ENCODE data around the gene TNFSF15.
"Not testable (repeated sequence)": the region's sequence is repeated elsewhere in the genome, so short reads cannot be mapped to it uniquely, and the experiment has no call there.

The TNFSF15 gene

DNA sequence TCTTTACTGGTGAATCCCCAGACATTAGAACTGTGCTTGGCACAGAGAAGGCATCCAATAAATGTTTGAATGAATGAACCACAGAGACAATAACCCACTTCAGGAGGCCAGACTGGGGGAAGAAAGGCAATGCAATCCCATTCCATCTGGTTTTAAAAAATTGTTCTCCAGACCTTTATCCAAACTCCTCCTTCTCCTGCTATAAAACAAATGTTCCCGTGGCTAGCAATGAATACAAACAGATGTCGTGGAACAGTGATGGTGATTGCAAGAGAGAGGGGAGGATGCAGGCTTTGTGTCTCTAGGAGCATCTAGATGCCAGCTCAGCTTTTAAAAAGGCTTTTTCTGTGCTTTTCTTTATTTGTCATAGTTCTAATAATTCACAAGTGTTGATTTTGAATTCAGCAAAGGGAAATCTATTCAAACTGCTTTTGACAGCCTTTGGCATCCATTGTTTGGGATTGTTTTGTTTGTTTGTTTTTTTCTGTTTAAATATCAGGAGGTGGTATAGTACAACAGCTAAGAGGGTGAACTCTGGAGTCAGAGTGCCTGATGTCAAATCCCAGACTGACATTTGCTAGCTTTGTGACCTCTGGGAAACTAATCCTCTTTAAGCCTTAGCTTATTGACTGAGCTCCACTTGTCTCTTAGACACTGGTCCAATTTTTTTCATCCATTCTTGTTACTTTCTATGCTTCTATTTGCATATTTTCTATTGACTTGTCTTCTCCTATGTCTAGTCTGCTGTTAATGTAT lies 59.1 kb downstream of the TNFSF15 start:
- DNase-seq (ENCODE audit: low read depth): peak; percentile 78

DNA sequence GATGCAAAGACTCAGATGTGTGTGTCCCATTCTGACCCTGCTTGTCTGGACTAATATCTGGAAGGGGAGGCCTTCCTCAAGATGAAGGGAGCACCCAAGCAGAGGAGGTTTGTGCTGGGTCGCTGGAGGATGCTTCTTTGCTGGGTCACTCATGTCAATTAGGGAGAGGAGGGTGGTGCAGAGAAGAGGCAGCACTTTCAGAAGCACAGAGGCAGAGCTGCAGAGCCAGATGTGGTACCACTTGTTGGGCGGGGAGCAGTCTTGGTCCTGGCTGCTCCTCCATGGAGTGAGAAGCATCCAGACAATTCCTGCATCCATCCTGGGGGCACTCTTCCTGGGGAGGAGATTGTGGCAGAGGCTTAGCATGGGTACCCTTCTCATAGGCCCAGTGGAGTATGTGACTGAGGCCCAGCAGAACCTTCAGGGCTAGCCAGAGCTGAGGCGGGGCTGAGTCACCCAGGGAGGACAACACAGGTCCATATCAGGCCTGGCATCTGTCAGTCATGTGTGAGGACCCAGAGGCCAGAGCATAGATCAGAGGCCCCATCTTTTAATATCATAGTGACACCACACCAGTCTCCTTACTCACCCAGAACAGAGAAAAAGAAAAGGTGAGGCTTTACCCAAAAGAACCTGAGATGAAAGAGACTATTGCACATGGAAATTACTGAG lies 59.8 kb downstream of the TNFSF15 start:
- no peak for DNase-seq (ENCODE audit: low read depth)

DNA sequence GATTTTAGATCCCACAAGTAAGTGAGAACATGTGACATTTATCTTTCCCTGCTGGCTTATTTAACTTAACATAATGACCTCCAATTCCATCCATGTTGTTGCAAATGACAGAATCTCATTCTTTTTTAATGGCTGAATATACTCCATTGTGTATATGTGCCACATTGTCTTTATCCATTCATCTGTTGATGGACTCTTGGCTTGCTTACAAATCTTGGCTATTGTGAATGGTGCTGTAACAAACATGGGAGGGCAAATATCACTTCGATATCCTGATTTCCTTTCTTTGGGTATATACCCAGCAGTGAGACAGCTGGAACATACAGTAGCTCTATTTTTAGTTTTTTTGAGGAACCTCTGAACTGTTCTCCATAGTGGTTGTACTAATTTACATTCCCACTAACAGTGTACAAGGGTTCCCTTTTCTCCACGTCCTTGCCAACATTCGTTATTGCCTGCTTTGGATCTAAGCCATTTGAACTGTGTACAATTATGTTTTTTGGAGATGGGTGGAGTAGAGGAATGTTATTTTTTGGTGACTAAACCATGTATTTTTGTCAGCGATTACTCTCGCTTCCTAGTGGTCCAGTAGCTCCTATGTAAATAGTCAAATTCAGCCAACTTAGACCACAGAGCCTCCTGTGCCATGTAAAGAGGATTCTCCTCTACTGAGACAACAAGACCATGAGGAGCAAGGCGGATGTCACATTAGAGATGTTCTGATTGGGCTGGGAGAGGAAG lies 60.6 kb downstream of the TNFSF15 start:
- DNase-seq (ENCODE audit: low read depth): peak; percentile 55

DNA sequence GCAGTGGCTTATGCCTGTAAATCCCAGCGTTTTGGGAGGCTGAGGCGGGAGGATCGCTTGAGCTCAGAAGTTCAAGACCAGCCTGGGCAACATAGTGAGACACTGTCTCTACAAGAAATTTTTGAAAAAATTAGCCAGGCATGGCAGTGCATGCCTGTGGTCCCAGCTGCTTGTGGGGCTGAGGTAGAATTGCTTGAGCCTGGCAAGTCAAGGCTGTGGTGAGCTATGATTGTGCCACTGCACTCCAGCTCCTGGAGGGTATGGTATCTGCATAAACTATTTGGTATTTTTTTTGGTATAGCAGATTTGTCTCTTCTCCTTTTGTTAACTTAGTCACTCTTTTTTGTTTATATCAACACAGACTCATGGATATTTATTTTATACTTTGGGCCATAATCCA lies 62.4 kb downstream of the TNFSF15 start:
- no peak for DNase-seq (ENCODE audit: low read depth)

DNA sequence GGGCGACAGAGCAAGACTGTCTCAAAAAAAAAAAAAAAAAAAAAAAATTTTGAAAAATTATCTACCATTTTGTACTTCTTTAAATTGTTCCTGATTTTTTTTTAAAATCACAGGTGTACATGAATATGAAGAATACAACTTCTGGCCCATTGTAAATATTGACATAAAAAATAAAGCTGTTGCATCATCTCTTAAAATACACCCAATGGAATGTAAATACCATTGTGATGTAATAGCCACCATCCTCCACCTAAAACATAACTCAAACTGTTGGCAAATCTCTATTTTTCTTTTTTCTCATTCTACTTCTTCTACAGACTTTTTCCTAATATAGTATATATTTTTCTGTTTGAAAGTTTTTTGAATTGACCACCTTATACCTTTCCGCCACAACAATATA lies 62.9 kb downstream of the TNFSF15 start:
- DNase-seq (ENCODE audit: low read depth): no peak

DNA sequence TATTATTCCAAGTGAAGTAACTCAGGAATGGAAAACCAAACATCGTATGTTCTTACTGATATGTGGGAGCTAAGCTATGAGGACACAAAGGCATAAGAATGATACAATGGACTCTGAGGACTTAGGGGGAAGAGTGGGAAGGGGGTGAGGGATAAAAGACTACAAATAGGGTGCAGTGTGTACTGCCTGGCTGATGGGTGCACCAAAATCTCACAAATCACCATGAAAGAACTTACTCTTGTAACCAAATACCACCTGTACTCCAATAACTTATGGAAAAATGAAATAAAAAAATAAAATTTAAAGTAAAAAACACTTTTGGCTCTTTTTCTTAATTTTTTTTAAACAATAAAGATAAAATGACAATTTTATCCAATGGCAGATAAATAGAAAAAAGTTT lies 64.3 kb downstream of the TNFSF15 start:
- not testable (repeated sequence) for DNase-seq (ENCODE audit: low read depth)

DNA sequence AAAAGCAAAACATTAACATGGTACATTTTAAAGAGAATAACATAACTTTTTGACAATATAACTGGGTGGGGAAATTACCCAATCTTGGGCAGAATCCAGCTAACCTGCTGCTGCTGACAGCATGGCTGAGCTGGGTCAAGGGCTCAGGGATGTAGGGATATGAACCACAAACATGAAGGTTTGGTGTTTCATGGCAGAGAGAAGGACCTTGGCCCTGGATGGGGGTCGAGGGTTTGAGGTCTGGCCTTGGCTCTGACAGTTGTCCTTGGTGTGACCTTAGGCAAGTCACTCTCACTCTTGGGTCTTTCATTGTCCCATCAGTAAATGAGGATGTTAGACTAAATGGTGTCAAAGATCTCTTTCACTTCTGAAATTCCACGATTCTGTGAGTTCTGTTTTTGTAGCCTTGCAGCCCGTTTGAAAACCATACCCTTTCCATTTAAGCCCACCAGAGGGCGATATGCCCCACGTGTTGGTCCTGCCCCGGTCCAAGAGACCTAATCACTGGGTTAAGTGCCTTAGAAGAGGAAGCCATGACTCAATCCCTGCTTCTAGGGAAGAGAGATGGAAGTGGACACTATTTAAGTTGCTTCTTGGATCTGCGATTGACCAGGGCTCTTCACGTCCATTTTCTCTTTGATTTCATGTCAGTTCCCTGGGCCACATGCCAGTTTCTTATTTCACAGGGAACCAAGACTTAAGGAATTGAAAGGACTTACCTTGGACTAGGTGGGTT lies 67.1 kb downstream of the TNFSF15 start:
- no peak for DNase-seq (ENCODE audit: low read depth)

DNA sequence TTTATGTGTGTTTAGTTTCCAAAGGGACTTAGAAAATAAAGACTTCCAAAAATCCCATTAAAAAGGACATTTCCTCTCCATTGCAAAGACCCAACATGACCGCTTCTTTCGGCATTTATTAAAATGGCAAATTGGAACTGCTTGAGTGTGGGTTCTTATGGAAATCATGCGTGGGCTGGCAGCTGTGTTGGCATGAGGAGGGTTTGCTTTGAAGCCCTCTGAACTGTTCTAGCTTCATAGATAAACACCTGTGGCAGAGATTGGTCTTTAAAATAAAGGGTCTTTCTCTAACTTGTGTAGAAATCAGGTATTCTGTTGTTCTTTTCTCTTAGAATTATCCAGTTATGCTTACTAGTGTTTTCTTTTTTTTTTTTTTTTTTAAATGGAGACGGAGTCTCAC lies 68.0 kb downstream of the TNFSF15 start:
- DNase-seq (ENCODE audit: low read depth): no peak

DNA sequence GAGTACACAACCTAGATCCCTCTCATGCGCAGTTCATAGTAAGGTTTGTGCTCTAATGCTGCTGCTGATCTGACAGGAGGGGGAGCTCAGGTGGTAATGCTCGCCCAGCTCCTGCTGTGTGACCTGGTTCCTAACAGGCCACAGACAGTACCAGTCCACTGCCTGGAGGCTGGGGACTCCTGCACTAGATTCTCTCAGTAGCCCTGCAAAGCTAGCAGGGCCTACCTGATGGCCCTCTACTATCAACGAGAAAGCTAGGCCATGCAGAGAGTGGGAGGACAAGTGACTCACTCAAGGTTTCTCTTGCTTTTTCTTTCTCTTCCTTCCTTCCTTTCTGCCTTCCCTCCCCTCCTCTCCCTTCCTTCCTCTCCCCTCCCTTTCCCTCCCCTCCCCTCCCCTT lies 68.7 kb downstream of the TNFSF15 start:
- DNase-seq (ENCODE audit: low read depth): no peak

DNA sequence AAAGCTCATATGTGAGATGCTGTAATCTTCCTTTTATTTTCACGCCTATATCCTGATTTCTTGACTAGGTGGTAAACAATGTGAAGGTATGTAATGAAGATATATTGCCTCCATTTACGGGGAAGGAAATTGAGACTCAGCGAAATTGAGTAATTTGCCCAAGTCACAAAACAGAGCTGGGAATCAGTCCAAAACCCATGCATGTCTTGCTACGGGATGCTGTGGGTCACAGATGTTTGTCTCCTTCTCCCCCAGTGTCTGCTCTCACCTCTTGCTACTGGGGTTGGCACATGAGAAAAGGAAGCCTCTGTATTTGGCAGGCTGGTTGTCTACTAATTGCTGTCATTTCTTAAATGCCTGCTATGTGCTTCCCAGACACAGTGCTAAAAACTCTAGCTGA lies 70.1 kb downstream of the TNFSF15 start:
- no peak for DNase-seq (ENCODE audit: low read depth)

DNA sequence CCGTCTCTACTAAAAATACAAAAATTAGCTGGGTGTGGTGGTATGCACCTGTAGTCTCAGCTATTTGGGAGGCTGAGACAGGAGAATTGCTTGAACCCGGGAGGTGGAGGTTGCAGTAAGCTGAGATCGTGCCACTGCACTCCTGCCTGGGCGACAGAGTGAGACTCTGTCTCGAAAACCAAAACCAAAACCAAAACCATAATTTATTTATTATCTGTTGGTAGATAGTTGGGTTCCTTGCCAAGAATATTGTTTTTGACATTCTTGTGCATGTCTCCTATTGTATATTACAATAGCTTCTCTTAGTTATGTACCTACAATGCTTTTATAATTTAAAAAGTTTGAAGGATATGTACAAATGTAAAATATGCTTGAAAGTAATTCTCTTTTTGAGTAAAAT lies 70.7 kb downstream of the TNFSF15 start:
- DNase-seq (ENCODE audit: low read depth): not testable (repeated sequence)
